Natural killer cell (primary cell): ENCODE results near the gene CORO2B. TPM values are rescaled to one million over a fixed set of nuclear protein-coding genes. Genes with fewer than 3 reads are reported as not detected.

Source experiments
- ATAC-seq, 3 donors: fragments of 150-1000 bp in 2 of 3; fragments of 200-7000 bp in 1 of 3; cut with Tn5 transposase; 1 replicate in 1 of 3; 2 replicates in 2 of 3; pipeline ENCODE4 v1.10.0; 2021; ENCODE audit warnings: mild to moderate bottlenecking in 2 of 3, moderate library complexity in 2 of 3
- DNase-seq, 2 donors: peaks; one replicate each; pipeline versions ENCODE4 v3.0.0 to v3.0.0-alpha.2; 2013 to 2021; ENCODE audit warnings: mixed read lengths in 1 of 2
- H3K27ac ChIP-seq: one replicate; pipeline ENCODE4 v1.5.1; 2013; ENCODE audit warnings: mild to moderate bottlenecking, low read length
- H3K27me3 ChIP-seq: one replicate; pipeline ENCODE4 v1.6.1; 2013; ENCODE audit warnings: low read length; ENCODE audit not compliant: control insufficient read depth, insufficient read depth
- H3K36me3 ChIP-seq: one replicate; pipeline ENCODE4 v1.6.1; 2013; ENCODE audit warnings: low read length; ENCODE audit not compliant: control insufficient read depth, insufficient read depth
- H3K4me1 ChIP-seq: one replicate; pipeline ENCODE4 v1.6.1; 2013; ENCODE audit warnings: low read length; ENCODE audit not compliant: control insufficient read depth, insufficient read depth
- H3K4me3 ChIP-seq: one replicate; pipeline ENCODE4 v1.5.1; 2013; ENCODE audit warnings: low read length
- H3K9me3 ChIP-seq: one replicate; pipeline ENCODE4 v1.6.1; 2013; ENCODE audit warnings: low read length; ENCODE audit not compliant: control insufficient read depth, insufficient read depth
- H3K27ac Mint-ChIP-seq, 2 donors: one replicate each; pipeline ENCODE4 v1.8.0; 2022; ENCODE audit warnings: mild to moderate bottlenecking in 2 of 2, mixed read lengths in 2 of 2, moderate library complexity in 1 of 2
- H3K27me3 Mint-ChIP-seq, 2 donors: one replicate each; pipeline ENCODE4 v1.8.0; 2022; ENCODE audit warnings: low read depth in 2 of 2, mixed read lengths in 2 of 2
- H3K36me3 Mint-ChIP-seq: one replicate; pipeline ENCODE4 v1.8.0; 2022; ENCODE audit warnings: mixed read lengths
- H3K4me1 Mint-ChIP-seq, 2 donors: one replicate each; pipeline ENCODE4 v1.8.0; 2022; ENCODE audit warnings: mixed read lengths in 2 of 2
- H3K4me3 Mint-ChIP-seq: one replicate; pipeline ENCODE4 v1.8.0; 2022; ENCODE audit warnings: mild to moderate bottlenecking, moderate library complexity, mixed read lengths
- H3K9me3 Mint-ChIP-seq, 2 donors: one replicate each; pipeline ENCODE4 v1.8.0; 2022; ENCODE audit warnings: mixed read lengths in 2 of 2
- WGBS: methylation state at CpG from one replicate; pipeline ENCODE4 v1.1.7; 2013; ENCODE audit warnings: missing lambda C conversion rate; ENCODE audit not compliant: insufficient coverage; 5-methylcytosine and 5-hydroxymethylcytosine counted together
- intact Hi-C: fragments of 100-400 bp; cut with micrococcal nuclease; formaldehyde crosslinking; loops from one replicate; pipeline ENCODE4 v1.14.2; 2022
- total RNA-seq, 4 donors: library from RNA; stranded (reverse); fragments of 120-200 nt in 1 of 4; gene quantifications; one replicate each; pipeline versions ENCODE4 v1.2.3 to v1.2.4, GENCODE V29; 2013 to 2022
- TF ChIP-seq, protein P1 (sequence below): fragments of 200-600 bp; IDR thresholded peaks from one replicate; pipeline ENCODE4 v1.8.0; 2022; ENCODE audit warnings: antibody characterized with exemption

Gene CORO2B
- total RNA-seq, 3 donors from 2014 or later (not counting 1 experiment from before 2014, with no cell fraction given): 0.13 TPM; not detected in 2

DNA sequence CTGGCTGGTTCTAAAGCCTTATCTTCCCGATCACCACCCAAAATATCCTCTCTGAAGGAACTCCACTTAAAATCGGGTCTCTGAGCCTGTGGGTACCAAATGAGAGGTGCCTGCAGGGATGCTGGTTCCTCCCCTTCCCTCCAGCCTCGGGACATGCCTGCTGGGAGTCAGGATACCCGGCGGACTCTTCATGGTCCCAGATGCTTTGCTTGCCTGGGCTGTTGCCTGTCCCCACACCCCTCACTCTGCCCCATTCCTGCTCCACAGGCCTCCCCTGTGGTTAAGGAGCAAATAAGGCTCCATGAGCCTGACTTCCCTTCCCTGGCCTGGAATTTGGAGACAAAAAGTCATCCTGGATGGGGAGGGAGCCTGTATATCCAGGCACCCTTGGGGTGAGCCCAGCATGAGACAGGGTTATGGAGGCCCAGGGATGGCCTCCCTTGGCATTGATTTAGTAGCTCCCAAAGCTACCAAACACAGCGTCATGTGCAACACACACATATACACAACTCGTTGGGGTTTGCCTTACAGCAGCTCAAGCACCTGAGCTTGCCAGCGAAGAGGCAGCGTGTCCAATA lies 12.3 kb upstream of the CORO2B start:
- intact Hi-C loops: no loop called here
- H3K4me1 Mint-ChIP-seq: no peaks in the 10 kb centered on the region
- Histone ChIP-seq H3K4me1 (no peaks in the 10 kb centered on the region), H3K36me3 (no peaks in the 10 kb centered on the region), H3K4me3 (no peak overlapping the region), H3K9me3 (no peaks in the 10 kb centered on the region), H3K27ac (no peak overlapping the region), H3K27me3 (no peaks in the 10 kb centered on the region)
- 61% methylated on average over 9 of the region's 9 CpGs for WGBS
- DNase-seq: no peak
- ATAC-seq: no peak
- TF ChIP-seq, protein P1, sequence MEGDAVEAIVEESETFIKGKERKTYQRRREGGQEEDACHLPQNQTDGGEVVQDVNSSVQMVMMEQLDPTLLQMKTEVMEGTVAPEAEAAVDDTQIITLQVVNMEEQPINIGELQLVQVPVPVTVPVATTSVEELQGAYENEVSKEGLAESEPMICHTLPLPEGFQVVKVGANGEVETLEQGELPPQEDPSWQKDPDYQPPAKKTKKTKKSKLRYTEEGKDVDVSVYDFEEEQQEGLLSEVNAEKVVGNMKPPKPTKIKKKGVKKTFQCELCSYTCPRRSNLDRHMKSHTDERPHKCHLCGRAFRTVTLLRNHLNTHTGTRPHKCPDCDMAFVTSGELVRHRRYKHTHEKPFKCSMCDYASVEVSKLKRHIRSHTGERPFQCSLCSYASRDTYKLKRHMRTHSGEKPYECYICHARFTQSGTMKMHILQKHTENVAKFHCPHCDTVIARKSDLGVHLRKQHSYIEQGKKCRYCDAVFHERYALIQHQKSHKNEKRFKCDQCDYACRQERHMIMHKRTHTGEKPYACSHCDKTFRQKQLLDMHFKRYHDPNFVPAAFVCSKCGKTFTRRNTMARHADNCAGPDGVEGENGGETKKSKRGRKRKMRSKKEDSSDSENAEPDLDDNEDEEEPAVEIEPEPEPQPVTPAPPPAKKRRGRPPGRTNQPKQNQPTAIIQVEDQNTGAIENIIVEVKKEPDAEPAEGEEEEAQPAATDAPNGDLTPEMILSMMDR: no peak
- peaks cover 31 to 32% of the 10 kb centered on the region in 2 donors for H3K27me3 Mint-ChIP-seq
- H3K36me3 Mint-ChIP-seq: no peaks in the 10 kb centered on the region
- no peak overlapping the region for H3K4me3 Mint-ChIP-seq
- H3K9me3 Mint-ChIP-seq: no peaks in the 10 kb centered on the region
- H3K27ac Mint-ChIP-seq: no peak overlapping the region

DNA sequence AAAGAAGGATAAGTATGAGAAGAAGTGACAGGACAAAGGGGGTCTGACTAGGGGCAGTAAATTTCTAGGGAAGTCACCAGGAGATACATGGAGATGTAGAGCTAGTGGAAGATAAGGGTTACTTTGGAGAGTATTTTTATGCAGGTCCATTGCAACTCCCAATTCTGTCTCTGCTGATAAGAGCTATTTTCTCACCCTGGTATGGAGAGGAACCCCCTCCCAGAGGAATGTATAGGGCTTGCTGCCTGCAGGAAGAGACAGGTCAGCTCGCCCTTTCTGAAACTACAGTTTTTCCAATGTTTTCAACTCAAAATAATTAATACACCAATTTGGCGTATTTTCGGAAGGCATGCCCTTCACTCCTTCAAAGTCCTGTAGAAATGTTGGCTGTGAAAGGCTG lies 11.4 kb upstream of the CORO2B start:
- H3K4me1 ChIP-seq: no peaks in the 10 kb centered on the region
- Mint-ChIP-seq H3K9me3 (no peaks in the 10 kb centered on the region), H3K36me3 (no peaks in the 10 kb centered on the region), H3K27ac (no peak overlapping the region), H3K27me3 (peaks cover 32 to 36% of the 10 kb centered on the region in 2 donors), H3K4me3 (no peak overlapping the region), H3K4me1 (no peaks in the 10 kb centered on the region)
- intact Hi-C loops: no loop called here
- no peaks in the 10 kb centered on the region for H3K9me3 ChIP-seq
- no peak for DNase-seq
- no peak for ATAC-seq
- H3K27me3 ChIP-seq: no peaks in the 10 kb centered on the region
- H3K27ac ChIP-seq: no peak overlapping the region
- no peaks in the 10 kb centered on the region for H3K36me3 ChIP-seq
- 88% methylated on average over 3 of the region's 3 CpGs for WGBS
- H3K4me3 ChIP-seq: no peak overlapping the region
- TF ChIP-seq, protein P1: no peak

DNA sequence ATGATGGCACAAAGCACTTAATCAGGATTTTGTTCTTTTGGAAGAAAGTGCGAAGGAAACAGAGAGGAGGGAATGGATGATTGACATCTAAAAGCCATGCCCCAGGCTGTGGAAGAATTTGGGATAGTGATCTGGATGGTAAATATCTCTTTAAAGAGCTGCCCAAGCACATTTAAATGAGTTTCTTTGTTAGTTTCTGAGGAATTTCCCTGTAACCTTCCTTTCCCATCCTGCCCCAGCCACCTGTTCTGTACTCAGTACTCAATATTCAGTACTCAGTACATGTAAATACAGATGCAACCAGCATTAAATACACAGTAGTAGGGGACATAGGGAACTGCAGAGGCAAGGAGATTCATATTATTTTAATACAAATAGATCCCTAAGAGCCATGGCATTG lies 7.8 kb upstream of the CORO2B start:
- TF ChIP-seq, protein P1: no peak
- H3K9me3 ChIP-seq: no peaks in the 10 kb centered on the region
- H3K4me3 ChIP-seq: no peak overlapping the region
- Mint-ChIP-seq H3K9me3 (no peaks in the 10 kb centered on the region), H3K4me3 (no peak overlapping the region), H3K4me1 (no peaks in the 10 kb centered on the region), H3K36me3 (no peaks in the 10 kb centered on the region), H3K27ac (no peak overlapping the region), H3K27me3 (peaks cover 54 to 59% of the 10 kb centered on the region in 2 donors)
- no peak overlapping the region for H3K27ac ChIP-seq
- no peaks in the 10 kb centered on the region for H3K36me3 ChIP-seq
- intact Hi-C loops: no loop called here
- no peaks in the 10 kb centered on the region for H3K4me1 ChIP-seq
- no peaks in the 10 kb centered on the region for H3K27me3 ChIP-seq
- DNase-seq (no peak), ATAC-seq (no peak)
- 100% methylated on average over 1 of the region's 1 CpG for WGBS

DNA sequence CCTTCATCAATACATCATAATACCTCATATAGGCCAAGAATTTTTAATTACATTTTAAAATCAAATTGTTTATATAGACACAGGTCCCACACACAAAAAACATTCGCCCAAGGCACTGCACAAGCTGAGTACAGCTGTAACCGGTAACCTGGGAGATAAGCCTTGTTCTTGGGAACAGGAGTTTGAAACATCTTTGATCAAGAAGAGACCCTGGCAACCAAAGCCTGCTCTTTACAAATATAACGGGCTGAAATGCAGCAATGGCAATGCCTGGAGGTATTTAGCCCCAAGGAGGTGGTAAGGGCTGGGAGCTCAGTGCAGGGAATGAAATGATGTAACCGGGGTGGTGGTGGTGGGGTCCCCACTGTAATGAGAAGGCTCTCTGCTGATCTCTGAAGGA lies 7.2 kb upstream of the CORO2B start:
- Histone ChIP-seq H3K27ac (no peak overlapping the region), H3K36me3 (no peaks in the 10 kb centered on the region), H3K4me3 (no peak overlapping the region), H3K9me3 (no peaks in the 10 kb centered on the region), H3K27me3 (no peaks in the 10 kb centered on the region), H3K4me1 (no peaks in the 10 kb centered on the region)
- ATAC-seq (no peak), DNase-seq (no peak)
- Mint-ChIP-seq H3K36me3 (no peaks in the 10 kb centered on the region), H3K27ac (no peak overlapping the region), H3K4me1 (no peaks in the 10 kb centered on the region), H3K4me3 (no peak overlapping the region), H3K27me3 (peaks cover 60 to 64% of the 10 kb centered on the region in 2 donors), H3K9me3 (no peaks in the 10 kb centered on the region)
- WGBS: 91% methylated on average over 4 of the region's 4 CpGs
- TF ChIP-seq, protein P1: no peak
- intact Hi-C loops: no loop called here
